HepG2 (cell line): ENCODE measurements around the gene GJC2. TPM values are rescaled to one million over a fixed set of nuclear protein-coding genes. Genes with fewer than 3 reads are reported as not detected.

Source experiments
- FOSL2 ChIP-seq: sonication (generic); formaldehyde crosslinking; IDR thresholded peaks from 2 replicates; pipeline ENCODE4 v1.4.0; 2020; ENCODE audit warnings: missing genetic modification reagents
- HMG20B ChIP-seq: conservative IDR thresholded peaks from 2 replicates; pipeline ENCODE4 v1.6.1; 2016; ENCODE audit warnings: missing genetic modification reagents, missing compliant biosample characterization
- HOXA3 ChIP-seq: sonication (generic); formaldehyde crosslinking; IDR thresholded peaks from 2 replicates; pipeline ENCODE4 v1.5.0; 2020; ENCODE audit warnings: missing genetic modification reagents
- LCORL ChIP-seq, 2 experiments: fragments of 450-650 bp in 1 of 2; sonication (generic) in 1 of 2; formaldehyde crosslinking in 1 of 2; IDR thresholded peaks; 2 replicates each; pipeline versions ENCODE4 v1.5.0 to v1.6.1; 2017 to 2020; ENCODE audit warnings: antibody characterized with exemption in 1 of 2, missing genetic modification reagents in 1 of 2
- NR2C2 ChIP-seq: sonication (generic); formaldehyde crosslinking; IDR thresholded peaks from 2 replicates; pipeline ENCODE4 v1.4.0; 2020; ENCODE audit warnings: missing genetic modification reagents, mild to moderate bottlenecking, moderate library complexity, borderline replicate concordance
- PAF1 ChIP-seq: IDR thresholded peaks from 2 replicates; pipeline ENCODE4 v1.6.1; 2016; ENCODE audit warnings: missing genetic modification reagents, missing compliant biosample characterization
- SAFB2 ChIP-seq: sonication (generic); formaldehyde crosslinking; IDR thresholded peaks from 2 replicates; pipeline ENCODE4 v1.5.1; 2020; ENCODE audit warnings: missing genetic modification reagents, low read depth, mild to moderate bottlenecking, borderline replicate concordance
- SMARCE1 ChIP-seq: fragments of 450-650 bp; IDR thresholded peaks from 2 replicates; pipeline ENCODE4 v1.6.1; 2017; ENCODE audit warnings: borderline replicate concordance
- SRSF1 ChIP-seq: fragments of 200-400 bp; formaldehyde crosslinking; optimal IDR thresholded peaks from 2 replicates; pipeline ENCODE3; 2017; ENCODE audit warnings: mild to moderate bottlenecking, low read depth, low read length, moderate library complexity
- TCF12 ChIP-seq, 2 experiments: fragments of 450-650 bp in 1 of 2; sonication (generic) in 1 of 2; formaldehyde crosslinking in 1 of 2; IDR thresholded peaks; 2 replicates each; pipeline versions ENCODE4 v1.6.1 to v1.8.0; 2017 to 2022; ENCODE audit warnings: antibody characterized with exemption in 1 of 2, mild to moderate bottlenecking in 1 of 2, missing genetic modification reagents in 1 of 2, moderate library complexity in 1 of 2
- ZMAT3 ChIP-seq: sonication (generic); formaldehyde crosslinking; conservative IDR thresholded peaks from 2 replicates; pipeline ENCODE4 v1.7.0; 2021; ENCODE audit warnings: missing genetic modification reagents
- ZNF205 ChIP-seq: IDR thresholded peaks from 2 replicates; pipeline ENCODE4 v1.6.1; 2018; ENCODE audit warnings: missing biosample characterization, missing genetic modification reagents
- ZNF251 ChIP-seq: sonication (generic); formaldehyde crosslinking; IDR thresholded peaks from 2 replicates; pipeline ENCODE4 v1.9.0; 2021; ENCODE audit warnings: mild to moderate bottlenecking, missing genetic modification reagents
- ZNF280B ChIP-seq: sonication (generic); formaldehyde crosslinking; IDR thresholded peaks from 2 replicates; pipeline ENCODE4 v1.5.0; 2020; ENCODE audit warnings: missing genetic modification reagents, mild to moderate bottlenecking, borderline replicate concordance
- ZNF382 ChIP-seq: sonication (generic); formaldehyde crosslinking; IDR thresholded peaks from 2 replicates; pipeline ENCODE4 v1.5.0; 2020; ENCODE audit warnings: missing genetic modification reagents, mild to moderate bottlenecking, borderline replicate concordance
- polyA plus RNA-seq, 8 experiments: library from polyadenylated mRNA; depleted of rRNA in 3 of 8; stranded (reverse) in 7 of 8; unstranded in 1 of 8; fragments of >200 nt; fragmentation: Illumina TruSeq in 4 of 8; extraction: Trizol in 4 of 8; gene quantifications; 2 replicates each; pipeline versions ENCODE4 v1.2.1 to v1.2.3, GENCODE V29; 2011 to 2016; ENCODE audit warnings: low read depth in 4 of 8, missing spikeins in 1 of 8, mixed read lengths in 1 of 8; ENCODE audit not compliant: insufficient read depth in 1 of 8
- total RNA-seq, 5 experiments: library from RNA; depleted of rRNA; stranded (reverse); fragments of >200 nt; fragmentation: Illumina TruSeq; extraction: Trizol; gene quantifications; 2 replicates each; pipeline ENCODE4 v1.2.3, GENCODE V29; 2016; ENCODE audit warnings: low read depth in 1 of 5
- TF ChIP-seq, protein P1 (sequence below): sonication (generic); formaldehyde crosslinking; IDR thresholded peaks from 2 replicates; pipeline ENCODE4 v1.4.0; 2020; ENCODE audit warnings: missing genetic modification reagents
- TF ChIP-seq, protein P2 (sequence below): sonication (generic); formaldehyde crosslinking; IDR thresholded peaks from 2 replicates; pipeline ENCODE4 v1.4.0; 2020; ENCODE audit warnings: missing genetic modification reagents

The GJC2 gene
- total and polyA plus RNA-seq, 2 of the 13 experiments (the other 11 are each of a cell fraction or from before 2014, with no cell fraction given): 1.6 to 3.8 TPM

GRCh38 chr1:228165372-228166169, 15.8 kb downstream of the GJC2 start, which contains the start of gene IBA57 (continued):
- TF ChIP-seq, protein P1, sequence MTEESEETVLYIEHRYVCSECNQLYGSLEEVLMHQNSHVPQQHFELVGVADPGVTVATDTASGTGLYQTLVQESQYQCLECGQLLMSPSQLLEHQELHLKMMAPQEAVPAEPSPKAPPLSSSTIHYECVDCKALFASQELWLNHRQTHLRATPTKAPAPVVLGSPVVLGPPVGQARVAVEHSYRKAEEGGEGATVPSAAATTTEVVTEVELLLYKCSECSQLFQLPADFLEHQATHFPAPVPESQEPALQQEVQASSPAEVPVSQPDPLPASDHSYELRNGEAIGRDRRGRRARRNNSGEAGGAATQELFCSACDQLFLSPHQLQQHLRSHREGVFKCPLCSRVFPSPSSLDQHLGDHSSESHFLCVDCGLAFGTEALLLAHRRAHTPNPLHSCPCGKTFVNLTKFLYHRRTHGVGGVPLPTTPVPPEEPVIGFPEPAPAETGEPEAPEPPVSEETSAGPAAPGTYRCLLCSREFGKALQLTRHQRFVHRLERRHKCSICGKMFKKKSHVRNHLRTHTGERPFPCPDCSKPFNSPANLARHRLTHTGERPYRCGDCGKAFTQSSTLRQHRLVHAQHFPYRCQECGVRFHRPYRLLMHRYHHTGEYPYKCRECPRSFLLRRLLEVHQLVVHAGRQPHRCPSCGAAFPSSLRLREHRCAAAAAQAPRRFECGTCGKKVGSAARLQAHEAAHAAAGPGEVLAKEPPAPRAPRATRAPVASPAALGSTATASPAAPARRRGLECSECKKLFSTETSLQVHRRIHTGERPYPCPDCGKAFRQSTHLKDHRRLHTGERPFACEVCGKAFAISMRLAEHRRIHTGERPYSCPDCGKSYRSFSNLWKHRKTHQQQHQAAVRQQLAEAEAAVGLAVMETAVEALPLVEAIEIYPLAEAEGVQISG (CRISPR knock-in tag): peak; percentile 99
- TF ChIP-seq ZNF251 (CRISPR knock-in tag): no peak
- TF ChIP-seq LCORL (IDR thresholded peaks at IDR 0.05): no peak
- TF ChIP-seq LCORL (CRISPR knock-in tag; IDR thresholded peaks at IDR 0.05): peak; percentile 19; the same call in 1 of the 2 replicates
- peak; percentile 4 for TF ChIP-seq SRSF1
- TF ChIP-seq TCF12 (IDR thresholded peaks at IDR 0.05): no peak
- TF ChIP-seq TCF12 (CRISPR knock-in tag; IDR thresholded peaks at IDR 0.05): no peak; the same call in 1 of the 2 replicates
- no peak for TF ChIP-seq ZNF382
- no peak for TF ChIP-seq HMG20B
- TF ChIP-seq NR2C2 (CRISPR knock-in tag): peak; percentile 89
- TF ChIP-seq HOXA3 (CRISPR knock-in tag): peak; percentile 80
- TF ChIP-seq SMARCE1: no peak
- peak; percentile 61; the same call in 1 of the 2 replicates for TF ChIP-seq FOSL2
- TF ChIP-seq SAFB2 (CRISPR knock-in tag): peak; percentile 74; the same call in 1 of the 2 replicates
- no peak for TF ChIP-seq ZNF280B (CRISPR knock-in tag)
- TF ChIP-seq PAF1 (CRISPR knock-in tag): 0 out of 2 replicates have a peak, but pooled peaks have one; percentile 8
- TF ChIP-seq ZNF205: peak; percentile 19; the same call in 1 of the 2 replicates
- TF ChIP-seq, protein P2, sequence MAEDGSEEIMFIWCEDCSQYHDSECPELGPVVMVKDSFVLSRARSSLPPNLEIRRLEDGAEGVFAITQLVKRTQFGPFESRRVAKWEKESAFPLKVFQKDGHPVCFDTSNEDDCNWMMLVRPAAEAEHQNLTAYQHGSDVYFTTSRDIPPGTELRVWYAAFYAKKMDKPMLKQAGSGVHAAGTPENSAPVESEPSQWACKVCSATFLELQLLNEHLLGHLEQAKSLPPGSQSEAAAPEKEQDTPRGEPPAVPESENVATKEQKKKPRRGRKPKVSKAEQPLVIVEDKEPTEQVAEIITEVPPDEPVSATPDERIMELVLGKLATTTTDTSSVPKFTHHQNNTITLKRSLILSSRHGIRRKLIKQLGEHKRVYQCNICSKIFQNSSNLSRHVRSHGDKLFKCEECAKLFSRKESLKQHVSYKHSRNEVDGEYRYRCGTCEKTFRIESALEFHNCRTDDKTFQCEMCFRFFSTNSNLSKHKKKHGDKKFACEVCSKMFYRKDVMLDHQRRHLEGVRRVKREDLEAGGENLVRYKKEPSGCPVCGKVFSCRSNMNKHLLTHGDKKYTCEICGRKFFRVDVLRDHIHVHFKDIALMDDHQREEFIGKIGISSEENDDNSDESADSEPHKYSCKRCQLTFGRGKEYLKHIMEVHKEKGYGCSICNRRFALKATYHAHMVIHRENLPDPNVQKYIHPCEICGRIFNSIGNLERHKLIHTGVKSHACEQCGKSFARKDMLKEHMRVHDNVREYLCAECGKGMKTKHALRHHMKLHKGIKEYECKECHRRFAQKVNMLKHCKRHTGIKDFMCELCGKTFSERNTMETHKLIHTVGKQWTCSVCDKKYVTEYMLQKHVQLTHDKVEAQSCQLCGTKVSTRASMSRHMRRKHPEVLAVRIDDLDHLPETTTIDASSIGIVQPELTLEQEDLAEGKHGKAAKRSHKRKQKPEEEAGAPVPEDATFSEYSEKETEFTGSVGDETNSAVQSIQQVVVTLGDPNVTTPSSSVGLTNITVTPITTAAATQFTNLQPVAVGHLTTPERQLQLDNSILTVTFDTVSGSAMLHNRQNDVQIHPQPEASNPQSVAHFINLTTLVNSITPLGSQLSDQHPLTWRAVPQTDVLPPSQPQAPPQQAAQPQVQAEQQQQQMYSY (CRISPR knock-in tag): no peak
- 0 out of 2 replicates have a peak, but pooled peaks have one; percentile 38 for TF ChIP-seq ZMAT3 (CRISPR knock-in tag)
